Measurements from ENCODE around the gene PPM1M. TPM values are rescaled to one million over a fixed set of nuclear protein-coding genes. Genes with fewer than 3 reads are reported as not detected.
A peak's percentile ranks its signal among the peaks of the same experiment; 100 is the strongest.

The PPM1M gene
- total RNA-seq, 2 donors from 2014 or later: 22.4 to 33.2 TPM

- peak; percentile 29 for TF ChIP-seq POLR2AphosphoS5 (IDR thresholded peaks at IDR 0.05)
- TF ChIP-seq POLR2A (IDR thresholded peaks at IDR 0.05): peak; percentile 37
- TF ChIP-seq, protein P1, sequence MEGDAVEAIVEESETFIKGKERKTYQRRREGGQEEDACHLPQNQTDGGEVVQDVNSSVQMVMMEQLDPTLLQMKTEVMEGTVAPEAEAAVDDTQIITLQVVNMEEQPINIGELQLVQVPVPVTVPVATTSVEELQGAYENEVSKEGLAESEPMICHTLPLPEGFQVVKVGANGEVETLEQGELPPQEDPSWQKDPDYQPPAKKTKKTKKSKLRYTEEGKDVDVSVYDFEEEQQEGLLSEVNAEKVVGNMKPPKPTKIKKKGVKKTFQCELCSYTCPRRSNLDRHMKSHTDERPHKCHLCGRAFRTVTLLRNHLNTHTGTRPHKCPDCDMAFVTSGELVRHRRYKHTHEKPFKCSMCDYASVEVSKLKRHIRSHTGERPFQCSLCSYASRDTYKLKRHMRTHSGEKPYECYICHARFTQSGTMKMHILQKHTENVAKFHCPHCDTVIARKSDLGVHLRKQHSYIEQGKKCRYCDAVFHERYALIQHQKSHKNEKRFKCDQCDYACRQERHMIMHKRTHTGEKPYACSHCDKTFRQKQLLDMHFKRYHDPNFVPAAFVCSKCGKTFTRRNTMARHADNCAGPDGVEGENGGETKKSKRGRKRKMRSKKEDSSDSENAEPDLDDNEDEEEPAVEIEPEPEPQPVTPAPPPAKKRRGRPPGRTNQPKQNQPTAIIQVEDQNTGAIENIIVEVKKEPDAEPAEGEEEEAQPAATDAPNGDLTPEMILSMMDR (IDR thresholded peaks at IDR 0.05): no peak
- H3K27me3 ChIP-seq (replicated peaks; ENCODE audit: insufficient read depth): no peaks in the 10 kb centered on the region
- whole genome bisulfite sequencing: 1% methylated on average over 28 of the region's 28 CpGs
- intact Hi-C loops (cut with DNase I): no loop called here
- DNase-seq (ENCODE audit: low spot score): peak; percentile 44
- H3K36me3 ChIP-seq: no peaks in the 10 kb centered on the region
- H3K4me1 ChIP-seq (replicated peaks): peaks cover 7% of the 10 kb centered on the region
- H3K9me3 ChIP-seq: no peaks in the 10 kb centered on the region
- peak overlapping the region; percentile 78 to 86 for H3K4me3 ChIP-seq
- H3K27ac ChIP-seq: peak overlapping the region; percentile 95 to 96
Observed at GRCh38 chr3:52277071-52277964, 31.8 kb downstream of the PPM1M start.

DNA sequence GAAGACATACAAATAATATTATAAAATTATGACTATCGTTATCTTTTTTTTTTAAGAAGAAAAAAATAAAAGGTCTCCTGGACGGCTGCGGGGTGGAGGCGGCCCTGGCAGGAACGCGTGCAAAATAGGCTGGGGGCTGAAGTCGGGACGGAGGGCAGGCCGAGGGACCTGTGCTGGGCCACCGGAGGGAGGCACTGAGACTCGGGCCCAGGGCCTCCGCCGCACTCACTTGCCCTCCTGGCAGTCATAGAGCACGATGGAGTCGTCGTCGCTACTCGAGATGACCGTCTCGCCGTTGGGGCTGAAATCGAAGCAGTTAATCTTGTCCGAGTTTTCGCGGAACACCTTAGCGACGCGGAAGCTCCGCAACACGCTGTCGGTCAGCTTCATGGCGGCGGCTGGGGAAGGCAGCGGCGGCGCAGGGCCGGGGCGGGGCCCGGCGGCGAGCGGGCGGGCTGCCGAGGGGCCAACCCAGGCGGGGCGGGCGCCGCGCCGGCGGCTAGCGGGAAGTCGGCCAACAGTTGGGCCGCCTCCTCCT is 32.5 kb downstream of the PPM1M start:
- peak; percentile 33 for DNase-seq (ENCODE audit: low spot score)
- H3K4me1 ChIP-seq (replicated peaks): peaks cover 3% of the 10 kb centered on the region

GRCh38 chr3:52278510-52279069 is 33.0 kb downstream of the PPM1M start, which contains the start of gene WDR82:
TSS of gene WDR82 (minus strand) at chr3:52278649. CDS start at chr3:52278361, 288 bp downstream.
- WGBS: under 1% methylated on average over 58 of the region's 58 CpGs
- H3K9me3 ChIP-seq: no peaks in the 10 kb centered on the region
- peak within 1 kb of the TSS; percentile 95 to 96 for H3K27ac ChIP-seq
- no peaks in the 10 kb centered on the region for H3K27me3 ChIP-seq (replicated peaks; ENCODE audit: insufficient read depth)
- H3K4me1 ChIP-seq (replicated peaks): peaks cover 3% of the 10 kb centered on the region
- peak; percentile 97 for DNase-seq (ENCODE audit: low spot score)
- H3K4me3 ChIP-seq: peak within 1 kb of the TSS; percentile 78 to 86
- intact Hi-C loops (cut with DNase I): no loop called here
- no peaks in the 10 kb centered on the region for H3K36me3 ChIP-seq
- TF ChIP-seq POLR2AphosphoS5 (IDR thresholded peaks at IDR 0.05) (peak; percentile 87), POLR2A (IDR thresholded peaks at IDR 0.05) (peak; percentile 86)
- TF ChIP-seq, protein P1 (IDR thresholded peaks at IDR 0.05): peak in 3 of 4 experiments; percentile 16 to 55 (median 46)

More for the DNA sequence above, 32.5 kb downstream of the PPM1M start:
- no peaks in the 10 kb centered on the region for H3K9me3 ChIP-seq
- H3K4me3 ChIP-seq: peak overlapping the region; percentile 78 to 86
- peak overlapping the region; percentile 95 to 96 for H3K27ac ChIP-seq
- under 1% methylated on average over 42 of the region's 54 CpGs for WGBS
- intact Hi-C loops (cut with DNase I): no loop called here
- H3K27me3 ChIP-seq (replicated peaks; ENCODE audit: insufficient read depth): no peaks in the 10 kb centered on the region
- TF ChIP-seq POLR2AphosphoS5 (IDR thresholded peaks at IDR 0.05): no peak
- TF ChIP-seq POLR2A (IDR thresholded peaks at IDR 0.05): no peak
- TF ChIP-seq, protein P1 (IDR thresholded peaks at IDR 0.05): peak in 1 of 4 experiments; percentile 25
- H3K36me3 ChIP-seq: no peaks in the 10 kb centered on the region

DNA sequence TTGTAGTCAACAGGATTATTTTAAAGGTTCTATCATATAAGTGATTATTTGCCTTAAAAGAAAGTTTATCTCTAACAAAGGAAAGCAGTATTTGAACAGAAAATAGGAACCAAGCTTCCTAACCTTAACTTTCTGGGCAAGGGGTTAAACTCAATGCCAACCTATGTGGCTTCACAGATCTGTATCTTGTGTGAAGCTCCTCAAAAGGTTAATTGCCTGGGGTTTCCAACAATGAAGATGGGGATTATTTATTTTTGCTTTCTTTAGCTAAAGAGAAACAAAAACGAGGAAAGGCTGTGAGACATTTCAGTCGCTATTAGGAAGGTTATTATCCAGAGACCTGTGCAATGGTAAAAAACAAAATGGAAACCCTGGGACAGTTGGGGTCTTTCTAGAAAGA is 34.0 kb downstream of the PPM1M start:
- TF ChIP-seq POLR2AphosphoS5 (IDR thresholded peaks at IDR 0.05) (no peak), POLR2A (IDR thresholded peaks at IDR 0.05) (no peak)
- TF ChIP-seq, protein P1 (IDR thresholded peaks at IDR 0.05): no peak
- WGBS: 17% methylated on average over 2 of the region's 2 CpGs
- Histone ChIP-seq H3K9me3 (no peaks in the 10 kb centered on the region), H3K27ac (peak overlapping the region; percentile 95 to 96), H3K4me3 (peak overlapping the region in 1 of 2 donors; percentile 78), H3K27me3 (replicated peaks; ENCODE audit: insufficient read depth) (no peaks in the 10 kb centered on the region), H3K36me3 (no peaks in the 10 kb centered on the region), H3K4me1 (replicated peaks) (no peaks in the 10 kb centered on the region)
- intact Hi-C loops (cut with DNase I): no loop called here
- no peak for DNase-seq (ENCODE audit: low spot score)

All from prostate gland (tissue), 2 donors.